ENCODE measurements around the gene ZNF473.

Gene ZNF473

DNA sequence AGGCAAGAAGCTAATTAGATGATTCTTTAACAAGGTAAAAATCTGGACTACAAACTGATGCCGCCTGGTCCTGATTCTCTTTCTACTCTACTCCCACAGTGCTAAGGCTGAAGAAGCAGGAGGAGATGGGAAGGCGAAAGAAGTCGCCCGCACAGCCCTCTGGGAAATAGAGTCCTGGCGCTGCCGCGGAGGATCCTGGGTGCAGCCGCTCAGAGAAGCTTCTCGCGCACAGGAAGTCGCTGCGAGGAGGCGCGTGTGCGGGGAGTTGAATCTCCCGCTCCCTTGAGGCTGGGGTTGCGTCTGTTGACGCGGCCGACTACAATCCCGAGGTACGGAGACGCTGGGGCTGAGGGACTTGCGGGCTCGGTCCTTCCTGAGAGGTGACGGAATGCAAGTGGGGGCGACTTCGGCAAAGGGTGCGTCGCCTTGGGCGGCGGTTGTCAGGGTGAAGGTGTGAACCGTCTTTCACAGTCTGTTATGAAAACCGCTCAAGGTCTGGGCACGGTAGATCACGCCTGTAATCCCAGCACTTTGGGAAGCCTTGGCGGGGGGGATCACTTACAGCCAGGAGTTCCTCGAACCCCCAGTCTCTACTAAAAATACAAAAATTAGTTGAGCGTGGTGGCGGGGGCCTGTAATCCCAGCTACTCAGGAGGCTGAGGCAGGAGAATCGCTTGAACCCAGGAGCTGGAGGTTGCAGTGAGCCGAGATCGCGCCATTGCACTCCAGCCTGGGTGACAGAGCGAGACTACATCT, at the start of gene ZNF473:
Gene ZNF473 (plus strand): TSS at position 212 of the 756 bp plus-strand sequence. CDS start 5,078 bp downstream, outside the sequence.
- intact Hi-C loops (cut with DNase I) = no loop called here
- DNase-seq = peak; percentile 91 to 99 (median 94)

DNA sequence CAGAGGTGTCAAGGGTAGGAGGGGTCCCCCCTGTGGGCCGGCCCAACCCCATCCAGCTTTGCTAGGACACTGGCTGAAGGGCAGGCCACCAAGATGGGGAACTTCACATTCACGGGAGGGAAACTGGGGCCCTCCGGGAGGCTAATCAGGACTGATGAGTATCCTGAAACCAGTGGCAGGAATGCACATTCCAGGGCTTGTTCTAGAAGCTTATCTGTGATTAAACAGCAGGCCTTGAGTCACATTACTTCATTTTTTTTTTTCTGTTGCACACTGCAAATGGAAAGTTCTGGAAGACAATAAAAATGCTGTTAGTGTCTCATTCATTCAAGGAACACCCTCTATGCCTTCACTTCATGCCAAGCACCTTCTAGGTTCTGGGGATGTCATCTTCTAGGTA, 49.3 kb upstream of the ZNF473 start:
- intact Hi-C loops (cut with DNase I) = no loop called here
- DNase-seq = peak in 4 of 10 donors; percentile 3 to 39 (median 22)

DNA sequence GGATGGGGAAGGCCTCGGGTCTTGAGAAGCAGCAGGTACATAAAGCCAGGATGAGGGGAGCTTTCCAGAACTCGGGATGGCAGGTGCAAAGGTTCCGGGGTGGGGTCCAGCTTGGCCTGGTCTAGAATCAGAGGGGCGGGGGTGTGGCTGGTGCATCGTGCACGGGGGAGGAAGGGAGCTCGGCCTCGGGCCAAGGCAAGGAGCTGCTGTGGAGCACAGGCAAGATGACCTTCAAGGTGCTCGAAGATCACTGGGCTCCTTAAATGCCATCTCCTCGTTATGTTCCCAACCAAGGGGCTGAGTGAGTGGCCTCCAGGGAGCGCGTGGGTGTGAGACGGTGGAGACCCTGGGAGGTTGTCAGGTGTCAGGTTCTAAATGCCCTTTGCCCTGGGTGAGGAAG, 48.7 kb upstream of the ZNF473 start:
- DNase-seq = peak in 2 of 10 donors; percentile 49 to 50
- intact Hi-C loops (cut with DNase I) = no loop called here

DNA sequence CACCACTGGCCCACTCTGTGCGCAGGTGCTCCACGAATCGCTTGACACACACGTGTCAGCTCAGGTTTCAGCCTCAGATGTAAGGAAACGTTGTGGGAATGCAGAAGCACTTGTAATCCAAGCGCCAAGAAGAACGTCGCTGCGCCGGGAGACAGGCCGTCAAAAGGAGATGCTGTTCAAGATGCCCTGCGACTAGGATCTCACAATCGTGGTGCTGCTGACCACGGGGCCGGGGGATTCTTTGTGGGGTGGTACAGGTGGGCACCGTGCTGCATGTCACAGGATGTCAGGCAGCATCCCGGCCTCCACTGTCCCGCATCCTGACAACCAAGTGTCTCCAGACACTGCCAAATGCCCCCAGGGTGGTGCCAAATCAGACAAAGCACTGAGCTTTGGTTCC, 47.9 kb upstream of the ZNF473 start:
- DNase-seq = peak in 3 of 10 donors; percentile 29 to 64 (median 62)
- intact Hi-C loops (cut with DNase I) = no loop called here

DNA sequence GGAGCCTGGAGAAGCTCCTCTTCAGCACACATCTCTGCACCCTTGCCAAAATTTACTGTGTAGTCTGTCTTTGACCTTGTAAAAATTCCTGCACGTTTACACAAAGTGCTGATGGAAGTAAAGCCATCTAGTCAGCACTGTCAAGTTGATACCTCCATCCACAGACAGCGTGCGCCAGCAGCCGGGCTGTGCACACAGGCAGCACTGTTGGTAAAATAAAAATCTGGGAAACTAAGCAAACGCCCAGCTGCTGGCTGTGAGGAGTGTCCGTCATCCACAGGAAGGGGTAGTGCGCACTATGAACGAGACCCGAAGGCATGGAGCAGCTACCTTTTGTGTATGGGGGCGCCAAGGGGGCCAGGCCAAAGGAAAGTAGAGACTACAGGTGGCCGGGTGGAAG, 47.5 kb upstream of the ZNF473 start:
- peak in 2 of 10 donors; percentile 19 to 22 for DNase-seq
- intact Hi-C loops (cut with DNase I) = no loop called here

DNA sequence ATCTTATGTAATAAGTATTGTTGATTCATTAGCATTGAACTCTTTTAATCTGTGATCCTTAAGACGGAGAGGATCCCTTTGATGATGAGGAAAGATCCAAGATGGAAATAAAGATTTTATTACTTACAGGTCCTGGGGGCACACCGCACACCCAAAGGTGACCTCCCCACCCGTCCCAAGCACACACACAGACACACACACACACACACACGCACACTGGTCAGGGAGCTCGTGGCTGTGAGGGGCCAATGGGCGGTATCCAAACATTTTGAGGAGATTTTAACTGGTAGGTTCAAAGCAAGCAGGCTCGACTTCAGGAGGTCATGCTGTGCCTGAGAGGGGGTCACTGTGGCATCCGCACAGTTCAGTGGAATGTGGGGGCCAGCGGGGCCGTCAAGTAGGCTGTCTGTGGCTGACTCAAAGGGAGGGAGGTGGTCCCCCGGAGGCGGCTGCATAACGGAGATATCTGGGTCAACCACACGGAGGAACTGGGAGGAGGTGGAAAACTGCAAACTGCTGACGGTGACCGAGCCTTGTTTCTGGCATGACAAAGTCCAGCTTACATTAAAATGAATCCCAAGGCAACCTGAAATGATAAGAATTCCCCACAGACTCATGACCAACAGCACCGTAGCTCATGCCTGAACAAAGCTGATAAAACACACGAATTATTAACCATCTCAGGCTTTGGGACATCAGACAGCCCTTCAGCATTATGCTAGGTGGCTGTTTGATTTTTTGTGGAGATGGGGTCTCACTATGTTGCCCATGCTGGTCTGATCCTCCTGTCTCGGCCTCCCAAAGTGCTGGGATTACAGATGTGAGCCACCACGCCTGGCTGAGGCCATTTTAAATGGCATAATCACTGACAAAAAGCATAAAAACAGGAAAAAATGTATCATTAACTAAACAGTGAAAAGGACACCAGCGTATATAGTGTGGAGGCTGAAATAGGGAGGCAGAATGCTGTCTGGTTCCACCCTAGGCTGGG, 43.9 kb upstream of the ZNF473 start:
- peak in 1 of 10 donors; percentile 57 for DNase-seq
- intact Hi-C loops (cut with DNase I) = no loop called here

DNA sequence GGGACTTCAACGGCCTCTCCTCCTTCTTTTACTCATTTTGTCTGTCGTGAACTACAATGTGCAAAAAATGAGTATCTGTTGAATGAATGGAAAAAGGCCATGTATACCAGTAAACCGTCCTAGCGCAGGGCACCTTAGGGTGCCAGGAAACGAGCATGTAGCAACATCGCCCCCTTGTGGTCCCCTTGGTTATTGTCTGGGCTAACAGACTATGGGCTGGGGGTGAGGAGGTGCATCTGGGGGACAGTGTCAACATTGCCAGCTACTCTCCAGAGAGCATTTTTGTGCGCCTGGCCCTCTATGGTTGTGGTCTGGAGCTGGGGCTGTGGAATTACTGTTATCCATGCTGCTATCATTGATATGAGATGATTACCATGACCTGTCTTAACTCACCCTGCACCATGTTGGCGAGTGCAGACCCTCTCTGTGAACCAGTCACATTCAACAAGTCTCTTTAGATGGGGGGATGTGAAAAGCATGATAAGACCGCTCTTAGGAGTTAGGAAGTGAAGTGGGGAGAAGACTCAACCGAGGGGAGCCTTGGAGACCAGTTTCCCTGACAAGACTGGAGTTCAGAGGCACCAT, 42.1 kb upstream of the ZNF473 start:
- intact Hi-C loops (cut with DNase I) = loop anchor here (1.0 kb wide), 1 partner anchor 46 kb away; no protein-coding TSS in a partner anchor
- peak in 7 of 10 donors; percentile 57 to 94 (median 69) for DNase-seq

DNA sequence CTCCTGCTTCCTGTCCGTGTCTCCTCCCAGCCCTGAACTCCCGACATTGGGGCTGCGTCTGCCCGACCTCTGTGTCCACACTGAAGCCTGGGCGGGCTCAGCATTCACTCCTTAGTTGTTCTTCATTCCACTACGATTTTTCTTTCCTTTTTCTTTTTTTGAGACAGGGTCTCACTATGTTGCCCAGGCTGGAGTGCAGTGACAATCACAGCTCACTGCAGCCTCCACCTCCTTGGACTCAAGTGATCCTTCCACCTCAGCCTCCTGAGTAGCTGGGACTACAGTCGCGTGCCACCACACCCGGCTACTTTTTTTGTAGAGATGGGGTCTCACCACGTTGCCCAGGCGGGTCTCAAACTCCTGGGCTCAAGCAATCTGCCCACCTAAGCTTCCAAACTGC, 41.3 kb upstream of the ZNF473 start:
- intact Hi-C loops (cut with DNase I) = no loop called here
- no peak for DNase-seq

DNA sequence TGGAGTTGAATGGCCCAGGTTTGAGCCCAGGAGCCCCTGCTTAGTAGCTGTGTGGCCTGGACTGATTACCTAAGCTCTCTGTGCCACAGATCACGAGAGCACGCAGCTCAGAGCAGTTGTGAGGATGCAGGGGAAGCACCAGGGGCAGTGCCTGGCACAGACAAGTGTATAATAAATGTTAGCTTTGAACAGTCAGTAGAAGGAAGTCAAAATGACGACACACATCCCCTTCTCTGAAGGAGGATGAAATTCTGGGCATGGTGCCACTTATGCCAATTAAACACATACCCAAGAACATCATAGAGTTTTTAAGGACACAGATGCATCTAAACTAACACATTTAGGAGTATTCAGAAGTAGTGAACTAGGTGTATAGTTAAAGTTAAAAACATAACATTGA, 39.9 kb upstream of the ZNF473 start:
- DNase-seq = peak in 1 of 10 donors; percentile 37
- intact Hi-C loops (cut with DNase I) = no loop called here

DNA sequence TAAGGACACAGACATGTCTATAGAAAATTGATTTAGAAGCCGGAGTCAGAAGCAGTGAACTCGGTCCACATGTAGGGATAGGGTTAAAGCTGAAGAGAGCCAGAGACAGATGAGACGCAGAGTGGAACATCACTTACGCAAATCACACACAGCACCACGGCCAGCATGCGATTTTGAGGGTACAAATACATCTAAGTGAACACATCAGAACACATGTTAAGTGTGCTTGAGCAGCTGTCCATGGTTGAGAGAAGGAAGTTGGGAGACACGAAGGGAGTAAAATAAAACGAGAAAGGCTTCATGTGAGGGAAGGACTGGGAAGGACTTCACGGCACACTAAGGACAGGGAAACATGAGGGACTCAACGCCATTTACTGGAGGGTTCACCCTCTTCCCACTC, 39.5 kb upstream of the ZNF473 start:
- intact Hi-C loops (cut with DNase I) = no loop called here
- DNase-seq = peak in 1 of 10 donors; percentile 54

DNA sequence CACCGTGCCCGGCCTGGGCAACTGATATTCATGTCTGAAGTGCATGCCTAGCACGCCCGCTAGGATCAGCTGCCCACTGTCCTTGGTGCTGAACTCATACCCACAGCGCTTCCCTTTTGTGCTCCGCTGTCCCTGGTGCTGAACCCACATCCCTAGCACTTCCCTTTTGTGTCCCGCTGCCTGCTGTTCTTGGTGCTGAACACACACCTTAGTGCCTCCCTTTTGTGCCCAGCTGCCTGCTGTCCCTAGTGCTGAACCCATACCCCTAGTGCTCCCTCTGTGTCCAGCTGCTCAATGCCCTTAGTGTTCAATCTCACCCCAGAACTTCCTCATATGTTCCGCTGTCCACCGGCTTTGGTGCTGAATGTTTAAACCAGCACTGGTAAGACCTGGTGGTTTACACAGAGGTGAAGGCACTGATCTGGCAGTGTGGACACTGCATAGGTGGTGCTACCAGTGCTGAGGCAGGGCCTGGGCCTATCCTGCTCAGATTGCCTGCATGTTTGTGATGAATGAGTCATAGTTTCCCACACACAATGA, 38.6 kb upstream of the ZNF473 start:
- DNase-seq = peak in 7 of 10 donors; percentile 42 to 92 (median 64)
- intact Hi-C loops (cut with DNase I) = no loop called here

DNA sequence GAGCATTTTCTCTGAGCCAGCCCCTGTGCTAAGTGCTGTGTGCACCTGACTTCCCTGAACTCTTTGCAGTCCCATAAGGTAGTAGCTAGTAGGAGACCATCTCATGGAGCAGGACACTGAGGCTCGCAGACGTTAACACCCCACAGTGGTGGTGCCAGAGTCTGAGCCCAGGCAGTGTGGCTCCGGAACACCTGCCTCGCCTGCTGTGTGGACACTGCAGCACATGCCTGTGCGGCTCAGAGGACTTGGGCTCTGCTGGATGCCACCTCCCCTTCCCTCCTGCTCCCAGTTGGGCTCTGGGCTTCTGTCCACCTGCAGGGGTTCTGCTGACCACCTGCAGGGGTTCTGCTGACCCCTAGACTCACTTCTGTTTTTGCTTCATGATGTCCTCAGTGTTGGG, 37.8 kb upstream of the ZNF473 start:
- peak in 1 of 10 donors; percentile 20 for DNase-seq
- intact Hi-C loops (cut with DNase I) = no loop called here

DNA sequence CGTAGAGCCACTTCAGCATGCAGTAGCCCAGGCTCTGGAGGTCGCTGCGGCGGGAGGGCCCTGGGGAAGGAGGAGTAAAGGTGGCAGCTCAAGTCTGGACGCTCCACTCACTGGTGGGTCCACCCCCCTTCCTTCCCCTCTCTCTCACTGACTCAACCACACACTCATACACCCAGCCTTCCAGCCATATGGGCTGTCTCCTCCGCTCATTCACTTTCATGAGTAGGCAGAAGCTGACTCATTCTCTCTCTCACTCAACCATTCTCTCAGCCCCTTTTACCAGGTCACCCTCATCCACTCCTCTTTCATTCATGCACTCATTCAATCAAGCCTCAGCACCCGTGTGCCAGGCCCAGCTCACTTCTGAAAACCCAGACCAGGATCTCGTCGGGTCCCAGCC, 37.4 kb upstream of the ZNF473 start:
- DNase-seq = peak in 2 of 10 donors; percentile 40 to 69
- intact Hi-C loops (cut with DNase I) = no loop called here

DNA sequence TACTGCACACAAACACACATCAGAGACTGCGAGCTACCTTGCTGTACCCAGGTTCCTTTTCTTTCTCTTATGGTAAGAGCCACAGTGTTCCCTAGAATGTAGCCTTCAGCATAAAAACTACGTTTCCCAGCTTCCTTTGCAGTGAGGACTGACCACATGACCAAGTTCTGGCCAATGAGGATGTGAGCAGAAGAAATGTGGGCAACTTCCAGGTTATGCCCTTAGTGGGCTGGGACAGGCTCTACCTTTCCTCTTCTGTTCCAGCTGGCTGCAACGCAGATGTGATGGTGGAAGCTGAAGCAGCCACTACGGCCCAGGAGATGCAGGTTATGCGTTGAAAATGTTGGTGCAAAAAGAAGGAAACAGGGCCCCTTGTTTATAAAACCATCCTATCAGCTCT, 28.1 kb upstream of the ZNF473 start:
- intact Hi-C loops (cut with DNase I) = no loop called here
- peak in 1 of 10 donors; percentile 20 for DNase-seq

DNA sequence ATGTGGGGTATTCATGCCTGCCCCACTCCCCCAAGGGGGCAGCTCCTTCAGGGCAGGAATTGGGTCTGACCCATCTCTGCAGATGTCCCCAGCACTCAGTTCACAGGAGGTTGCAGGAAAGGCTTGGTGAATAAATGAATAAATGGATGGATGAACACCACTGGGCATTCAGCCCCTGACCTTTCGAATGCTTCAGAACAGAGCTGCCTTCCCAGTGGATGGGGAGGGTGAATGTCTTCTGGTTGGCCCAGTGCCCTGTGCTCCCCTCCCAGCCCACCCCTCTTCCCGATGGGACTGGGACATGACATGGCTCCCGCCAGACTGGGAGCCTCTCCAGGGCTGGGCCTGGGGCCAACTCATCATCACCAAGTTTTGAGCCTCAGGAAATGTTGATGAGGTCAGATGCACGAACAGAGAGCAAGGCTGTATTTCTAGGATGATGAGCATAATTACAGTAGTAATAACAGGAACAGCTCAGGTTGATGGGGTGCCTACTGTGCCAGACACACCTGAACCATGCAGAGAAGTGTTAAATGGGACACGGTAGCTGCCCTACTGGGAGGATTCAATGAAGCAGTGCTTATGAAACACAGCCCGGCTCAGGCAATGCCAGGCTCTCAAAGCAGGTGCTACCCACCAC, 26.3 kb upstream of the ZNF473 start:
- intact Hi-C loops (cut with DNase I) = no loop called here
- DNase-seq = peak in 2 of 10 donors; percentile 24 to 45

DNA sequence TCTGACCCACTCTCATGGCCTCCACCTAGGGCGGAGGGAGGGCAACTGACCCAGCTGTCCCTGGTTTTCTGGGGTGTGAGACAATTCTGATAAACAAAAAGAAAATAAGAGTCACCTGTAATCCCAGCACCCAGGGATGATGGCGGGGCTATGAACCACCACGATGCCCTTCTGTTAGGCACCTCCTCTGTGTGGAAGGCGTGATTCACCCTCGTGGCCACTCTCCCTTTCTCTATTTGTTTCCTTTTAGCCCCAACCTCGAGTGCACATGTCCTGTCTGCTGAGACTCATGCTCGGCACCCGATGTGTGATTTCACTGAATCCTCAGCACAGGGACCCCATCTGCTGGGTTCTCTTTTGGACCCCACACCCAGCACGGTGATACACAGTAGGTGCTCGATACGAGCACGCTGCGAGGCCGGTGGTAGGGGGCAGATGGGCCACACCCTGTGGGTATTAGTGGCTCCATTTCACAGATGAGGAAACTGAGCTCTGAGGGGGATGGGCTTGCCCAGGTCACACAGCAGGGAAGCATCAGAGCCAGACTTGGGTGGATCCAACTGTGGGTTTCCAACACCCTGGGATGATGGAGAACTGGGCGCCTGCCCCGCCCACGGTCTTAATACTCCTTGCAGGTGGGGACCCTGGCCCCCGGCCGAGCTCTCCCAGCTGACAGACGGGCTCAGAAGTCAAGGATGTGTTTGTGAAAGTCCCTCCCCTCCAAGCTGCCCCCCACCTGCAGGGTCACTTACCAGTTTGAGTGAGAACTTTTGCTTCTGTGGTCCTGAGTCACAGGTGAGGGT, 25.6 kb upstream of the ZNF473 start:
- peak in 1 of 10 donors; percentile 41 for DNase-seq

DNA sequence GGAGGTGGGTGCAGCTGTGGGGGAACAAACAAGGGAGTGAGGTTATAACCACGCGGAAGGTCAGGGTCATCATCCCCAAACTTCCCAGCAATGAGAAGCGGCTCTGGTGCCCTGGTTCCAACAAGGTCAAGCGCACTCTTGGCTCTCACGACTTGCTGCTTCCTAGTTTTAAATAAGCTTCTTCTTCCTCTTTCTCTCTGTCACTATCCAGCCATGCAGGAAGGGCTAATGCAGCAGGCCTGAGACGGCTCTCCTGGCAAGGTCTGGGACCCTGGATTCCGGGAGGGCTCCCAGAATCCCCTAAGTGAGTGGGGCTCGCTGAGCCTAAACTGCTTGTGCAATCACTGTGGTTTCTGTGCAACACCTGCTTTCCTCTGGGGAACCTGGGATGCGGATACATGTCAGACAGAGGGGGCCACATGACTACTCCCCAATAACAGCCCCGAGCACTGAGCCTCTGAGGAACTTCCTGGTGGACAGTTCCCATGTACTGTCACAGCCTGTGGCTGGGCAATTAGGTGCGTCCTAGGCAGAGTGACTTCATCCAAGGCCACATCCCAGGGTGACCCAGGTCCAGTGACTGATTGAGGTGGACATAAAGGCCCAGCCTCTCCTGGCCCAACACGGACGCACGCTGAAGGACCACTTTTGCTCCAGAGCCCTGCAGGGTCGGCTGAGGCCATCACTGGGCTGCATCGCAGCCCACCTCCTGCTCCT, 24.8 kb upstream of the ZNF473 start:
- DNase-seq = peak in 1 of 10 donors; percentile 10
- intact Hi-C loops (cut with DNase I) = no loop called here

More for the DNA sequence above, 25.6 kb upstream of the ZNF473 start:
- intact Hi-C loops (cut with DNase I) = no loop called here

DNA sequence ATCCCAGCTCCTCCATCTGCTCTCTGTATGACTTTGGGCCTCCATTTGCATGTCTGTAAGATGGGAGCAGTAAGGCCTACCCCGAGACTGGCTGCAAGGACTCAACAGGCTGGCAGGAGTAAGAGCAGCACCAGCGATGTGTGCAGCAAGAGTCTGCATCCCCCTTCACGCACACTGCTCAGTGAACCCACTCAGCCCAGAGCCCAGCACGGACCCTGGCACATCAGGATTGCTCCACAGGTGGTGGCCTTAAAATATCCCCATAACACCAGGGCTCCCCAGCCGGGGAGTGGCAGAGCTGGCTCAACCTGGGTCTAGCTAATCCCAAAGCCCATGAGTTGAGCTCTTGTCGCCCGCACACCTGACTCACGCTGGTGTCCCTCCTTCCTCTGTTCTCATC, 24.0 kb upstream of the ZNF473 start:
- peak in 1 of 10 donors; percentile 21 for DNase-seq
- intact Hi-C loops (cut with DNase I) = no loop called here

Measured in posterior cingulate gyrus (tissue), 11 donors.